Tibial artery (tissue), 4 donors: Measurements from ENCODE around the gene KIAA2012.

Source experiments
- DNase-seq, 2 donors: peaks; one replicate each; pipeline ENCODE4 v3.0.0-alpha.2; 2019
- H3K27ac ChIP-seq, 2 donors: fragments of 200-600 bp; sonication (generic) in 1 of 2; 1 replicate in 1 of 2; 2 replicates in 1 of 2; pipeline ENCODE4 v1.5.1; 2018 to 2019; ENCODE audit warnings: mild to moderate bottlenecking in 1 of 2
- H3K27me3 ChIP-seq, 2 donors: fragments of 200-600 bp; sonication (generic) in 1 of 2; one replicate each; pipeline versions ENCODE4 v1.5.1 to v1.6.0; 2016 to 2019
- H3K36me3 ChIP-seq, 3 donors: fragments of 200-600 bp; sonication (generic) in 2 of 3; one replicate each; pipeline ENCODE4 v1.5.1; 2016 to 2019; ENCODE audit warnings: mild to moderate bottlenecking in 2 of 3
- H3K4me1 ChIP-seq, 4 donors: fragments of 200-600 bp; sonication (generic) in 2 of 4; 1 replicate in 3 of 4; 2 replicates in 1 of 4; pipeline ENCODE4 v1.5.1; 2016 to 2019
- H3K4me3 ChIP-seq, 2 donors: fragments of 200-600 bp; sonication (generic) in 1 of 2; 1 replicate in 1 of 2; 2 replicates in 1 of 2; pipeline ENCODE4 v1.5.1; 2018 to 2019; ENCODE audit warnings: mild to moderate bottlenecking in 2 of 2
- H3K9me3 ChIP-seq, 3 donors: fragments of 200-600 bp; sonication (generic) in 1 of 3; one replicate each; pipeline ENCODE4 v1.5.1; 2016 to 2019
- CTCF ChIP-seq, 2 experiments: fragments of 200-600 bp in 1 of 2; fragments of 450-650 bp in 1 of 2; IDR thresholded peaks; one replicate each; pipeline ENCODE4 v1.5.1; 2017 to 2019; ENCODE audit warnings: antibody characterized with exemption in 2 of 2, mild to moderate bottlenecking in 1 of 2, moderate library complexity in 1 of 2
- intact Hi-C: fragments of 100-400 bp; cut with DNase I; formaldehyde crosslinking; loops from one replicate; pipeline ENCODE4 v1.15.0; 2023; ENCODE audit warnings: low total_unique reads

The KIAA2012 gene

GRCh38 chr2:202184557-202184956 is 111.5 kb downstream of the KIAA2012 start:
- no peak for DNase-seq
- Histone ChIP-seq H3K36me3 (no peaks in the 10 kb centered on the region), H3K4me3 (no peak overlapping the region), H3K27me3 (no peaks in the 10 kb centered on the region), H3K4me1 (no peaks in the 10 kb centered on the region), H3K9me3 (no peaks in the 10 kb centered on the region), H3K27ac (no peak overlapping the region)
- intact Hi-C loops = no loop called here
- no peak for TF ChIP-seq CTCF (IDR thresholded peaks at IDR 0.05)

- Histone ChIP-seq H3K36me3 (no peaks in the 10 kb centered on the region), H3K27ac (no peak overlapping the region), H3K4me1 (no peaks in the 10 kb centered on the region), H3K4me3 (no peak overlapping the region), H3K27me3 (no peaks in the 10 kb centered on the region), H3K9me3 (no peaks in the 10 kb centered on the region)
- no peak for DNase-seq
- TF ChIP-seq CTCF (IDR thresholded peaks at IDR 0.05) = no peak
- intact Hi-C loops = no loop called here
Observed at GRCh38 chr2:202185156-202185555, 112.1 kb downstream of the KIAA2012 start.

GRCh38 chr2:202186641-202187202 is 113.7 kb downstream of the KIAA2012 start:
- Histone ChIP-seq H3K4me3 (no peak overlapping the region), H3K9me3 (no peaks in the 10 kb centered on the region), H3K27me3 (no peaks in the 10 kb centered on the region), H3K4me1 (no peaks in the 10 kb centered on the region), H3K36me3 (no peaks in the 10 kb centered on the region), H3K27ac (no peak overlapping the region)
- DNase-seq = no peak
- TF ChIP-seq CTCF (IDR thresholded peaks at IDR 0.05) = no peak
- intact Hi-C loops = no loop called here

GRCh38 chr2:202187570-202187969 is 114.5 kb downstream of the KIAA2012 start:
- Histone ChIP-seq H3K4me3 (no peak overlapping the region), H3K4me1 (no peaks in the 10 kb centered on the region), H3K27ac (no peak overlapping the region), H3K27me3 (no peaks in the 10 kb centered on the region), H3K9me3 (no peaks in the 10 kb centered on the region), H3K36me3 (no peaks in the 10 kb centered on the region)
- no peak for TF ChIP-seq CTCF (IDR thresholded peaks at IDR 0.05)
- intact Hi-C loops = no loop called here
- DNase-seq = no peak

GRCh38 chr2:202193305-202193704 is 120.2 kb downstream of the KIAA2012 start:
- intact Hi-C loops = no loop called here

More at GRCh38 chr2:202193305-202193704, 120.2 kb downstream of the KIAA2012 start:
- TF ChIP-seq CTCF (IDR thresholded peaks at IDR 0.05) = no peak
- no peaks in the 10 kb centered on the region for H3K9me3 ChIP-seq
- no peaks in the 10 kb centered on the region for H3K36me3 ChIP-seq
- no peak overlapping the region for H3K4me3 ChIP-seq
- no peaks in the 10 kb centered on the region for H3K4me1 ChIP-seq
- no peaks in the 10 kb centered on the region for H3K27me3 ChIP-seq
- no peak for DNase-seq
- H3K27ac ChIP-seq = no peak overlapping the region
